GM12891 (cell line): Measurements from ENCODE around the gene COL25A1.

Experiments
- POLR2A ChIP-seq: IDR thresholded peaks from 2 replicates; pipeline ENCODE4 v1.6.1; 2011; ENCODE audit warnings: low read depth, low read length, control low read depth
- POLR2AphosphoS5 ChIP-seq: IDR thresholded peaks from 2 replicates; pipeline ENCODE4 v1.6.1; 2011; ENCODE audit warnings: low read depth, low read length, control low read depth
- SPI1 ChIP-seq: IDR thresholded peaks from 2 replicates; pipeline ENCODE4 v1.6.1; 2011; ENCODE audit warnings: low read depth, low read length, control low read depth
- TAF1 ChIP-seq: IDR thresholded peaks from 2 replicates; pipeline ENCODE4 v1.6.1; 2011; ENCODE audit warnings: low read depth, low read length, control low read depth

DNA sequence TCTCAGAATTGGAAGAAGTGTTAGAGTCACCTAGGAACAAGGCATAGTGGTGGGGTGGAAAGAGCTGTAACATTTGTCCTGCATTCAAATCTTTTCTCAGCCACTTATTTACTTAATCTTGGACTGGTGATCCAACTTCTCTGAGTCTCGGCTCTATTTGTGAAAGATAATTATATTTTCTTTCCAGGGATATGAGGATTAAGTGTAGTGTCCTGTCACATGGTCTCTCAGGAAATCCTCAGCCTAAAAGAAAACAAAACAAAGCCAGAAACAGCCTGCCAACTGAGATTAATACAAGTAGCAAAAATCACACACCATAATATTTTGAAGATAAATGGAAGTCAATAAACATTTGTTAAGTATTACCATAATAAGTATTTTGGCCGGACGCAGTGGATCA is 506.3 kb downstream of the COL25A1 start:
- TF ChIP-seq POLR2A (no peak), SPI1 (no peak), POLR2AphosphoS5 (no peak), TAF1 (no peak)
